CD4-positive, alpha-beta T cell (primary cell): ENCODE measurements around the gene SDF2L1. TPM values are rescaled to one million over a fixed set of nuclear protein-coding genes. Genes with fewer than 3 reads are reported as not detected.
A peak's percentile ranks its signal among the peaks of the same experiment; 100 is the strongest.

ENCODE experiments used
- ATAC-seq: fragments of 200-7000 bp; cut with Tn5 transposase; one replicate; pipeline ENCODE4 v1.10.0; 2022; ENCODE audit warnings: mild to moderate bottlenecking; ENCODE audit not compliant: poor library complexity
- CTCF ChIA-PET: fragments of 350-600 bp; sonication (Branson Sonifier 250); formaldehyde crosslinking; loops from one replicate; lab custom pipeline; 2021; ENCODE audit warnings: antibody characterized with exemption, inconsistent platforms; lab: Charles Lee
- POLR2A ChIA-PET: fragments of 350-600 bp; sonication (Branson Sonifier 250); formaldehyde crosslinking; loops from one replicate; lab custom pipeline; 2021; ENCODE audit warnings: antibody characterized with exemption, inconsistent platforms; lab: Charles Lee
- DNase-seq, 14 experiments: peaks; one replicate each; pipeline ENCODE4 v3.0.0-alpha.2; 2013 to 2020; ENCODE audit warnings: mixed read lengths in 2 of 14
- H3K27ac ChIP-seq, 2 donors: one replicate each; pipeline versions ENCODE4 v1.5.1 to v1.7.0; 2013; ENCODE audit warnings: low read length in 2 of 2, low read depth in 1 of 2, mild to moderate bottlenecking in 1 of 2
- H3K27me3 ChIP-seq, 2 experiments: 1 replicate in 1 of 2; 2 replicates in 1 of 2; pipeline versions ENCODE4 v1.6.1 to v1.7.0; 2013; ENCODE audit warnings: low read length in 2 of 2, control low read depth in 1 of 2, mild to moderate bottlenecking in 1 of 2, moderate library complexity in 1 of 2; ENCODE audit not compliant: insufficient read depth in 2 of 2, control insufficient read depth in 1 of 2
- H3K36me3 ChIP-seq: one replicate; pipeline ENCODE4 v1.6.1; 2013; ENCODE audit warnings: low read length, control low read depth; ENCODE audit not compliant: insufficient read depth
- H3K4me1 ChIP-seq: one replicate; pipeline ENCODE4 v1.6.1; 2013; ENCODE audit warnings: low read length, control low read depth; ENCODE audit not compliant: insufficient read depth
- H3K4me3 ChIP-seq: one replicate; pipeline ENCODE4 v1.5.1; 2013; ENCODE audit warnings: mild to moderate bottlenecking, low read length, moderate library complexity
- H3K9me3 ChIP-seq, 2 experiments: 1 replicate in 1 of 2; 2 replicates in 1 of 2; pipeline versions ENCODE4 v1.6.1 to v1.7.0; 2013; ENCODE audit warnings: low read length in 2 of 2, mild to moderate bottlenecking in 2 of 2, control low read depth in 1 of 2, moderate library complexity in 1 of 2; ENCODE audit not compliant: control insufficient read depth in 1 of 2, insufficient read depth in 1 of 2
- H3K27ac Mint-ChIP-seq: one replicate; pipeline ENCODE4 v1.8.0; 2020; ENCODE audit warnings: mixed read lengths
- H3K27me3 Mint-ChIP-seq: one replicate; pipeline ENCODE4 v1.8.0; 2021; ENCODE audit warnings: mixed read lengths
- H3K36me3 Mint-ChIP-seq: one replicate; pipeline ENCODE4 v1.8.0; 2021; ENCODE audit warnings: low read depth, mixed read lengths
- H3K4me1 Mint-ChIP-seq: one replicate; pipeline ENCODE4 v1.8.0; 2021; ENCODE audit warnings: low read depth, mixed read lengths
- H3K4me3 Mint-ChIP-seq: one replicate; pipeline ENCODE4 v1.8.0; 2020; ENCODE audit warnings: mild to moderate bottlenecking, mixed read lengths
- H3K9me3 Mint-ChIP-seq: one replicate; pipeline ENCODE4 v1.8.0; 2020; ENCODE audit warnings: mixed read lengths
- intact Hi-C, 2 experiments: fragments of 100-400 bp; cut with DNase I in 1 of 2; cut with micrococcal nuclease in 1 of 2; formaldehyde crosslinking; loops; one replicate each; pipeline versions ENCODE4 v1.15.1 to v1.9.0; 2023 to 2025; cut with DNase I, micrococcal nuclease
- polyA plus RNA-seq, 2 donors: library from polyadenylated mRNA; unstranded; fragments of 120-200 nt; gene quantifications; one replicate each; pipeline ENCODE4 v1.2.1, GENCODE V29; 2013
- total RNA-seq, 174 experiments: library from RNA in 2 of 174; stranded (reverse) in 2 of 174; gene quantifications; one replicate each; pipeline ENCODE4 v1.2.3 and lab custom pipeline; 2021 to 2026
- TF ChIP-seq, protein P1 (sequence below): fragments of 200-600 bp; IDR thresholded peaks from one replicate; pipeline ENCODE4 v1.8.0; 2022; ENCODE audit warnings: antibody characterized with exemption, mild to moderate bottlenecking

The SDF2L1 gene
- total RNA-seq: 10 to 100 TPM; 20.0 to 21.2 TPM
- 30.4 TPM for polyA plus RNA-seq (2013, experiment 1 of 2)
- polyA plus RNA-seq (2013, experiment 2 of 2): 27.7 TPM
- 3.4 to 64.9 (median 12.1) reads per million in 172 experiments for total RNA-seq (lab: John Stamatoyannopoulos, UW)

GRCh38 chr22:21641789-21642583 lies at the start of gene SDF2L1:
SDF2L1 (plus strand) TSS chr22:21642302; CDS start chr22:21642337, 35 bp downstream.
- peaks cover 4% of the 10 kb centered on the region for H3K36me3 ChIP-seq
- Mint-ChIP-seq H3K36me3 (peaks cover 21% of the 10 kb centered on the region), H3K27ac (peak within 1 kb of the TSS; percentile 42), H3K9me3 (no peaks in the 10 kb centered on the region), H3K27me3 (no peaks in the 10 kb centered on the region), H3K4me3 (peak within 1 kb of the TSS; percentile 73), H3K4me1 (peaks cover 32% of the 10 kb centered on the region)
- intact Hi-C loops: loop anchor here (1.0 to 10.0 kb wide), 6 partner anchors 12 to 787 kb away; partner anchors contain the start of genes PI4KA (in 1 of the 2), SNAP29 (in 1 of the 2), THAP7 (in 1 of the 2) and UBE2L3 (in 1 of the 2)
- TF ChIP-seq, protein P1, sequence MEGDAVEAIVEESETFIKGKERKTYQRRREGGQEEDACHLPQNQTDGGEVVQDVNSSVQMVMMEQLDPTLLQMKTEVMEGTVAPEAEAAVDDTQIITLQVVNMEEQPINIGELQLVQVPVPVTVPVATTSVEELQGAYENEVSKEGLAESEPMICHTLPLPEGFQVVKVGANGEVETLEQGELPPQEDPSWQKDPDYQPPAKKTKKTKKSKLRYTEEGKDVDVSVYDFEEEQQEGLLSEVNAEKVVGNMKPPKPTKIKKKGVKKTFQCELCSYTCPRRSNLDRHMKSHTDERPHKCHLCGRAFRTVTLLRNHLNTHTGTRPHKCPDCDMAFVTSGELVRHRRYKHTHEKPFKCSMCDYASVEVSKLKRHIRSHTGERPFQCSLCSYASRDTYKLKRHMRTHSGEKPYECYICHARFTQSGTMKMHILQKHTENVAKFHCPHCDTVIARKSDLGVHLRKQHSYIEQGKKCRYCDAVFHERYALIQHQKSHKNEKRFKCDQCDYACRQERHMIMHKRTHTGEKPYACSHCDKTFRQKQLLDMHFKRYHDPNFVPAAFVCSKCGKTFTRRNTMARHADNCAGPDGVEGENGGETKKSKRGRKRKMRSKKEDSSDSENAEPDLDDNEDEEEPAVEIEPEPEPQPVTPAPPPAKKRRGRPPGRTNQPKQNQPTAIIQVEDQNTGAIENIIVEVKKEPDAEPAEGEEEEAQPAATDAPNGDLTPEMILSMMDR: no peak
- H3K9me3 ChIP-seq: no peaks in the 10 kb centered on the region
- peak; percentile 96 for ATAC-seq
- ChIA-PET POLR2A (interaction anchor here (1.0 to 3.5 kb wide), 13 partner anchors 9 to 640 kb away, joined by 3 to 140 read pairs (median 7); partner anchors contain the start of genes CCDC116, PPIL2, THAP7 and UBE2L3), CTCF (interaction anchor here (0.7 to 4.0 kb wide), 15 partner anchors 9 to 725 kb away, joined by 3 to 89 read pairs (median 4); partner anchors contain the start of genes CCDC116, CRKL, PPIL2 and YDJC)
- no peaks in the 10 kb centered on the region for H3K27me3 ChIP-seq
- peaks cover 32% of the 10 kb centered on the region for H3K4me1 ChIP-seq
- H3K4me3 ChIP-seq: peak within 1 kb of the TSS; percentile 87
- H3K27ac ChIP-seq: peak within 1 kb of the TSS; percentile 52 to 67
- peak; percentile 94 to 99 (median 97) for DNase-seq

- H3K27me3 ChIP-seq: no peaks in the 10 kb centered on the region
- Mint-ChIP-seq H3K9me3 (no peaks in the 10 kb centered on the region), H3K27ac (peak overlapping the region; percentile 25), H3K4me3 (no peak overlapping the region), H3K27me3 (no peaks in the 10 kb centered on the region), H3K4me1 (peaks cover 68% of the 10 kb centered on the region), H3K36me3 (peaks cover 71% of the 10 kb centered on the region)
- H3K4me3 ChIP-seq: no peak overlapping the region
- ChIA-PET POLR2A (no interaction called here), CTCF (no interaction called here)
- no peak for DNase-seq
- H3K4me1 ChIP-seq: peaks cover 40% of the 10 kb centered on the region
- H3K36me3 ChIP-seq: peaks cover 70% of the 10 kb centered on the region
- no peak overlapping the region for H3K27ac ChIP-seq
- no peaks in the 10 kb centered on the region for H3K9me3 ChIP-seq
- TF ChIP-seq, protein P1: no peak
- no peak for ATAC-seq
- intact Hi-C loops: no loop called here
Measured at GRCh38 chr22:21592422-21592821, 49.7 kb upstream of the SDF2L1 start.

GRCh38 chr22:21593406-21594232 lies 48.5 kb upstream of the SDF2L1 start:
- H3K36me3 ChIP-seq: peaks cover 63% of the 10 kb centered on the region

More at GRCh38 chr22:21593406-21594232, 48.5 kb upstream of the SDF2L1 start:
- H3K27ac ChIP-seq: no peak overlapping the region
- no peak for DNase-seq
- no peak overlapping the region for H3K4me3 ChIP-seq
- ChIA-PET POLR2A (no interaction called here), CTCF (no interaction called here)
- intact Hi-C loops: no loop called here
- Mint-ChIP-seq H3K36me3 (peaks cover 68% of the 10 kb centered on the region), H3K4me1 (peaks cover 64% of the 10 kb centered on the region), H3K27ac (peak overlapping the region; percentile 25), H3K9me3 (no peaks in the 10 kb centered on the region), H3K27me3 (no peaks in the 10 kb centered on the region), H3K4me3 (no peak overlapping the region)
- TF ChIP-seq, protein P1: no peak
- H3K4me1 ChIP-seq: peaks cover 32% of the 10 kb centered on the region
- no peaks in the 10 kb centered on the region for H3K27me3 ChIP-seq
- ATAC-seq: no peak
- no peaks in the 10 kb centered on the region for H3K9me3 ChIP-seq
